Tibial nerve (tissue), 4 donors: ENCODE results near the gene WASF3. TPM values are rescaled to one million over a fixed set of nuclear protein-coding genes. Genes with fewer than 3 reads are reported as not detected.

ENCODE experiments used
- DNase-seq, 2 donors: peaks; one replicate each; pipeline ENCODE4 v3.0.0-alpha.2; 2019; ENCODE audit warnings: low spot score in 2 of 2
- H3K27ac ChIP-seq, 4 donors: fragments of 200-600 bp; sonication (generic) in 3 of 4; one replicate each; pipeline ENCODE4 v1.5.1; 2017 to 2019; ENCODE audit warnings: mild to moderate bottlenecking in 1 of 4
- H3K27me3 ChIP-seq, 2 donors: fragments of 200-600 bp; sonication (generic) in 1 of 2; one replicate each; pipeline versions ENCODE4 v1.5.1 to v1.6.0; 2017 to 2019
- H3K36me3 ChIP-seq, 3 donors: fragments of 200-600 bp; sonication (generic); one replicate each; pipeline ENCODE4 v1.5.1; 2018 to 2019
- H3K4me1 ChIP-seq, 4 donors: fragments of 200-600 bp; sonication (generic) in 3 of 4; one replicate each; pipeline ENCODE4 v1.5.1; 2017 to 2019
- H3K4me3 ChIP-seq, 4 donors: fragments of 200-600 bp; sonication (generic) in 3 of 4; one replicate each; pipeline ENCODE4 v1.5.1; 2017 to 2019; ENCODE audit warnings: mild to moderate bottlenecking in 1 of 4, moderate library complexity in 1 of 4
- H3K9me3 ChIP-seq, 4 donors: fragments of 200-600 bp; sonication (generic) in 3 of 4; one replicate each; pipeline ENCODE4 v1.5.1; 2017 to 2019
- CTCF ChIP-seq, 5 experiments: fragments of 200-600 bp in 3 of 5; fragments of 450-650 bp in 2 of 5; sonication (generic) in 3 of 5; IDR thresholded peaks; one replicate each; pipeline ENCODE4 v1.5.1; 2016 to 2019; ENCODE audit warnings: antibody characterized with exemption in 5 of 5, mild to moderate bottlenecking in 3 of 5, moderate library complexity in 2 of 5
- EP300 ChIP-seq, 2 donors: sonication (generic); formaldehyde crosslinking; IDR thresholded peaks; one replicate each; pipeline ENCODE4 v1.6.1; 2017; ENCODE audit warnings: antibody characterized with exemption in 2 of 2, mild to moderate bottlenecking in 1 of 2
- POLR2A ChIP-seq, 2 donors: fragments of 450-650 bp; IDR thresholded peaks; one replicate each; pipeline ENCODE4 v1.6.1; 2017; ENCODE audit warnings: antibody characterized with exemption in 2 of 2, mild to moderate bottlenecking in 2 of 2, moderate library complexity in 2 of 2
- WGBS, 2 donors: methylation state at CpG; one replicate each; pipeline ENCODE4 v1.1.5; 2018; 5-methylcytosine and 5-hydroxymethylcytosine counted together
- total RNA-seq, 4 donors: library from RNA; depleted of rRNA; stranded (reverse); fragments of >200 nt; gene quantifications; one replicate each; pipeline ENCODE4 v1.1.0, GENCODE V29; 2016

The WASF3 gene
- total RNA-seq, 4 donors from 2014 or later, result 23.7 to 47.9 (median 40.7) TPM

GRCh38 chr13:26585136-26585535 lies 27.7 kb downstream of the WASF3 start:
- DNase-seq, result no peak
- Histone ChIP-seq H3K27me3 (no peaks in the 10 kb centered on the region), H3K9me3 (no peaks in the 10 kb centered on the region), H3K36me3 (no peaks in the 10 kb centered on the region), H3K27ac (no peak overlapping the region), H3K4me3 (no peak overlapping the region), H3K4me1 (peaks cover 0 to 17% (median 0%) of the 10 kb centered on the region in 4 donors)
- 52 to 76% methylated on average over 1 of the region's 1 CpG for WGBS, 2 donors
- TF ChIP-seq EP300 (IDR thresholded peaks at IDR 0.05) (no peak), CTCF (IDR thresholded peaks at IDR 0.05) (no peak), POLR2A (IDR thresholded peaks at IDR 0.05) (no peak)

GRCh38 chr13:26587251-26587650 lies 29.8 kb downstream of the WASF3 start:
- TF ChIP-seq EP300 (IDR thresholded peaks at IDR 0.05) (no peak), POLR2A (IDR thresholded peaks at IDR 0.05) (no peak), CTCF (IDR thresholded peaks at IDR 0.05) (no peak)
- Histone ChIP-seq H3K4me3 (no peak overlapping the region), H3K9me3 (no peaks in the 10 kb centered on the region), H3K36me3 (no peaks in the 10 kb centered on the region), H3K27me3 (no peaks in the 10 kb centered on the region), H3K4me1 (peaks cover 0 to 17% (median 0%) of the 10 kb centered on the region in 4 donors), H3K27ac (no peak overlapping the region)
- DNase-seq, result no peak

GRCh38 chr13:26589226-26589625 lies 31.7 kb downstream of the WASF3 start:
- 88 to 92% methylated on average over 1 of the region's 1 CpG for WGBS, 2 donors
- Histone ChIP-seq H3K36me3 (no peaks in the 10 kb centered on the region), H3K4me1 (peaks cover 0 to 8% (median 0%) of the 10 kb centered on the region in 4 donors), H3K4me3 (no peak overlapping the region), H3K27ac (no peak overlapping the region), H3K27me3 (no peaks in the 10 kb centered on the region), H3K9me3 (no peaks in the 10 kb centered on the region)
- DNase-seq, result no peak
- no peak for TF ChIP-seq POLR2A (IDR thresholded peaks at IDR 0.05)
- no peak for TF ChIP-seq CTCF (IDR thresholded peaks at IDR 0.05)
- no peak for TF ChIP-seq EP300 (IDR thresholded peaks at IDR 0.05)

GRCh38 chr13:26589754-26590153 lies 32.3 kb downstream of the WASF3 start:
- WGBS, 2 donors, result 48 to 54% methylated on average over 1 of the region's 1 CpG
- DNase-seq, result no peak

GRCh38 chr13:26590379-26590778 lies 32.9 kb downstream of the WASF3 start:
- H3K27me3 ChIP-seq, result no peaks in the 10 kb centered on the region
- no peak overlapping the region for H3K4me3 ChIP-seq
- no peak overlapping the region for H3K27ac ChIP-seq
- H3K4me1 ChIP-seq, result no peaks in the 10 kb centered on the region
- H3K36me3 ChIP-seq, result no peaks in the 10 kb centered on the region
- H3K9me3 ChIP-seq, result peaks cover 0 to 7% (median 0%) of the 10 kb centered on the region in 4 donors
- WGBS, 2 donors, result 85 to 87% methylated on average over 2 of the region's 2 CpGs
- no peak for DNase-seq
- TF ChIP-seq EP300 (IDR thresholded peaks at IDR 0.05), result no peak
- no peak for TF ChIP-seq CTCF (IDR thresholded peaks at IDR 0.05)
- TF ChIP-seq POLR2A (IDR thresholded peaks at IDR 0.05), result no peak

More at GRCh38 chr13:26589754-26590153, 32.3 kb downstream of the WASF3 start:
- no peaks in the 10 kb centered on the region for H3K36me3 ChIP-seq
- no peak overlapping the region for H3K27ac ChIP-seq
- peaks cover 0 to 3% (median 0%) of the 10 kb centered on the region in 4 donors for H3K4me1 ChIP-seq
- TF ChIP-seq POLR2A (IDR thresholded peaks at IDR 0.05), result no peak
- TF ChIP-seq EP300 (IDR thresholded peaks at IDR 0.05), result no peak
- TF ChIP-seq CTCF (IDR thresholded peaks at IDR 0.05), result no peak
- H3K4me3 ChIP-seq, result no peak overlapping the region
- peaks cover 0 to 4% (median 0%) of the 10 kb centered on the region in 4 donors for H3K9me3 ChIP-seq
- no peaks in the 10 kb centered on the region for H3K27me3 ChIP-seq
